Stomach (tissue), 4 donors: ENCODE data around the gene DNAH10.

Source experiments
- CTCF ChIP-seq, 7 experiments: fragments of 450-650 bp in 4 of 7; fragments of 200-600 bp in 3 of 7; sonication (generic) in 3 of 7; IDR thresholded peaks; one replicate each; pipeline ENCODE4 v1.5.1; 2016 to 2019; ENCODE audit warnings: antibody characterized with exemption in 7 of 7, control low read depth in 2 of 7, mild to moderate bottlenecking in 1 of 7
- POLR2A ChIP-seq, 4 donors: fragments of 450-650 bp; IDR thresholded peaks; one replicate each; pipeline ENCODE4 v1.6.1; 2016; ENCODE audit warnings: antibody characterized with exemption in 4 of 4, control low read depth in 2 of 4, mild to moderate bottlenecking in 1 of 4, moderate library complexity in 1 of 4
- POLR2AphosphoS5 ChIP-seq, 3 donors: sonication (generic); formaldehyde crosslinking; IDR thresholded peaks; one replicate each; pipeline ENCODE4 v1.6.1; 2016; ENCODE audit warnings: antibody characterized with exemption in 3 of 3

DNA sequence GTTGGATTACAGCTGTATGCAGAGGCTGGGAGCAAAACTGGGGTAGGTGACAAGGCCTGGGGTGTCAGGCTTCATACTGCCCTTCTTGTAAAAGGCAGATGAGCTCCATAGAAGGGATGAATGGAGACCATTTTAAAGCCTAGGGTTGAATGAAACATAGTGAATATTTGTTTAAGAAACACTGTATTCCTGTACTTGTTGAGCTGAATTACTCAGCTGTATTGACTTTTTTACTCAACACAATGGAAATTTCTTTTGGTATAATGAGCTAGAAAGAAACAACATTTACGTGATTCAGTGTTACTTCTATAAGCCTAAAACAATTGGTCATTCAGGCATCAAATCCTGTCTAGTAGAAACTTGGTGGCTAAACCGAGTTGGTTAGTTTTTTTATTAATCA, 35.9 kb upstream of the DNAH10 start:
- no peak for TF ChIP-seq POLR2A (IDR thresholded peaks at IDR 0.05)
- TF ChIP-seq CTCF (IDR thresholded peaks at IDR 0.05): no peak
- no peak for TF ChIP-seq POLR2AphosphoS5 (IDR thresholded peaks at IDR 0.05)
